ENCODE data around the gene FAAP20. TPM values are rescaled to one million over a fixed set of nuclear protein-coding genes. Genes with fewer than 3 reads are reported as not detected.

FAAP20 gene
- total and polyA plus RNA-seq, 9 of the 15 experiments (the other 6 are each of a cell fraction or from before 2014, with no cell fraction given), result 0.58 to 143 (median 9.9) TPM

- TF ChIP-seq AFF1 (IDR thresholded peaks at IDR 0.05; ENCODE audit: low read depth in 1 of 2, partially characterized antibody in 2 of 2) (no peak), ARID3A (IDR thresholded peaks at IDR 0.05; ENCODE audit: borderline replicate concordance, low read depth, low read length) (no peak)
These were observed 20.1 kb upstream of the FAAP20 start (continued) for GRCh38 chr1:2214541-2215241.
